Thyroid gland (tissue), 4 donors: Measurements from ENCODE around the gene ARHGAP15.

Source experiments
- POLR2A ChIP-seq, 2 donors: fragments of 450-650 bp; IDR thresholded peaks; one replicate each; pipeline ENCODE4 v1.6.1; 2017; ENCODE audit warnings: antibody characterized with exemption in 2 of 2, mild to moderate bottlenecking in 2 of 2, moderate library complexity in 1 of 2
- TF ChIP-seq, protein P1 (sequence below), 6 experiments: fragments of 200-600 bp in 3 of 6; fragments of 450-650 bp in 3 of 6; sonication (generic) in 3 of 6; IDR thresholded peaks; one replicate each; pipeline ENCODE4 v1.5.1; 2016 to 2019; ENCODE audit warnings: antibody characterized with exemption in 6 of 6, mild to moderate bottlenecking in 2 of 6, inconsistent platforms in 1 of 6, moderate library complexity in 1 of 6

DNA sequence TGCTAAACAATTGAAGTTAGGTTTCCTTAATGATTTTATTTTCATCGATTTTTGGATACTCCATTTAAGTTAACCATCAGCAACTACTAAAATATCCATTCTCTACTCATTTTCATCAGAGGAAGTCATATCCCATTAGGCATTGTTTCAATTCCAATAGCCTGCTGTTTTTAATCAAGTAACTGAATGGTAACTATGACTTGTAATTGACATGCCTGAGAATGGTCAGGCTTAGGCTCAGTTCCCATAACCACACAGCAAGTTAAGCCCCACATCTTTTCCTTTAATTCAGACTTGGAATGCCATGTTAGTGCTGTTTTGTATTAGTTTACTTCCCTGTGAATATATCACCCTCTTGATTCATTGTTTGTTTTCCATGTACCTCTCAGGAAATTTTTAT is 398.8 kb downstream of the ARHGAP15 start:
- TF ChIP-seq, protein P1, sequence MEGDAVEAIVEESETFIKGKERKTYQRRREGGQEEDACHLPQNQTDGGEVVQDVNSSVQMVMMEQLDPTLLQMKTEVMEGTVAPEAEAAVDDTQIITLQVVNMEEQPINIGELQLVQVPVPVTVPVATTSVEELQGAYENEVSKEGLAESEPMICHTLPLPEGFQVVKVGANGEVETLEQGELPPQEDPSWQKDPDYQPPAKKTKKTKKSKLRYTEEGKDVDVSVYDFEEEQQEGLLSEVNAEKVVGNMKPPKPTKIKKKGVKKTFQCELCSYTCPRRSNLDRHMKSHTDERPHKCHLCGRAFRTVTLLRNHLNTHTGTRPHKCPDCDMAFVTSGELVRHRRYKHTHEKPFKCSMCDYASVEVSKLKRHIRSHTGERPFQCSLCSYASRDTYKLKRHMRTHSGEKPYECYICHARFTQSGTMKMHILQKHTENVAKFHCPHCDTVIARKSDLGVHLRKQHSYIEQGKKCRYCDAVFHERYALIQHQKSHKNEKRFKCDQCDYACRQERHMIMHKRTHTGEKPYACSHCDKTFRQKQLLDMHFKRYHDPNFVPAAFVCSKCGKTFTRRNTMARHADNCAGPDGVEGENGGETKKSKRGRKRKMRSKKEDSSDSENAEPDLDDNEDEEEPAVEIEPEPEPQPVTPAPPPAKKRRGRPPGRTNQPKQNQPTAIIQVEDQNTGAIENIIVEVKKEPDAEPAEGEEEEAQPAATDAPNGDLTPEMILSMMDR (IDR thresholded peaks at IDR 0.05), result no peak
- TF ChIP-seq POLR2A (IDR thresholded peaks at IDR 0.05), result no peak
